Right atrium auricular region (tissue), 2 donors: ENCODE data around the gene SUPT6H. TPM values are rescaled to one million over a fixed set of nuclear protein-coding genes. Genes with fewer than 3 reads are reported as not detected.

Experiments
- DNase-seq: peaks from one replicate; pipeline ENCODE4 v3.0.0-alpha.2; 2019; ENCODE audit warnings: low spot score
- H3K27ac ChIP-seq, 2 donors: fragments of 200-600 bp; sonication (generic); 1 replicate in 1 of 2; 2 replicates in 1 of 2; pipeline ENCODE4 v1.5.1; 2016 to 2019
- H3K27me3 ChIP-seq, 2 donors: fragments of 200-600 bp; sonication (generic); one replicate each; pipeline versions ENCODE4 v1.5.1 to v1.6.0; 2017 to 2019
- H3K36me3 ChIP-seq: fragments of 200-600 bp; sonication (generic); one replicate; pipeline ENCODE4 v1.5.1; 2016
- H3K4me1 ChIP-seq, 2 donors: fragments of 200-600 bp; sonication (generic); one replicate each; pipeline versions ENCODE4 v1.5.1 to v1.6.0; 2017 to 2019
- H3K4me3 ChIP-seq, 2 donors: fragments of 200-600 bp; sonication (generic); 1 replicate in 1 of 2; 2 replicates in 1 of 2; pipeline ENCODE4 v1.5.1; 2017 to 2019; ENCODE audit warnings: mild to moderate bottlenecking in 1 of 2, moderate library complexity in 1 of 2
- H3K9me3 ChIP-seq, 2 donors: fragments of 200-600 bp; sonication (generic); one replicate each; pipeline ENCODE4 v1.5.1; 2019
- CTCF ChIP-seq, 2 donors: fragments of 200-600 bp; sonication (generic); IDR thresholded peaks; one replicate each; pipeline ENCODE4 v1.5.1; 2019; ENCODE audit warnings: antibody characterized with exemption in 2 of 2
- total RNA-seq, 2 donors: library from RNA; depleted of rRNA; stranded (reverse); fragments of >200 nt; gene quantifications; one replicate each; pipeline ENCODE4 v1.1.0, GENCODE V29; 2016

The SUPT6H gene
- total RNA-seq, 2 donors from 2014 or later = 28.5 to 45.4 TPM

GRCh38 chr17:28616281-28616680 lies 45.7 kb upstream of the SUPT6H start:
- Histone ChIP-seq H3K4me1 (no peaks in the 10 kb centered on the region), H3K4me3 (no peak overlapping the region), H3K27me3 (no peaks in the 10 kb centered on the region), H3K27ac (no peak overlapping the region), H3K9me3 (no peaks in the 10 kb centered on the region), H3K36me3 (peaks cover 73% of the 10 kb centered on the region)
- no peak for TF ChIP-seq CTCF (IDR thresholded peaks at IDR 0.05)
- no peak for DNase-seq

GRCh38 chr17:28618464-28618863 lies 43.5 kb upstream of the SUPT6H start:
- H3K27ac ChIP-seq = no peak overlapping the region
- H3K4me1 ChIP-seq = peaks cover 0 to under 1% of the 10 kb centered on the region in 2 donors
- TF ChIP-seq CTCF (IDR thresholded peaks at IDR 0.05) = no peak
- no peaks in the 10 kb centered on the region for H3K9me3 ChIP-seq
- H3K4me3 ChIP-seq = no peak overlapping the region
- no peaks in the 10 kb centered on the region for H3K27me3 ChIP-seq
- no peak for DNase-seq
- H3K36me3 ChIP-seq = peaks cover 87% of the 10 kb centered on the region

GRCh38 chr17:28620010-28620409 lies 42.0 kb upstream of the SUPT6H start:
- no peak overlapping the region for H3K27ac ChIP-seq
- H3K36me3 ChIP-seq = peaks cover 87% of the 10 kb centered on the region
- H3K27me3 ChIP-seq = no peaks in the 10 kb centered on the region
- H3K9me3 ChIP-seq = no peaks in the 10 kb centered on the region
- no peak overlapping the region for H3K4me3 ChIP-seq
- no peak for TF ChIP-seq CTCF (IDR thresholded peaks at IDR 0.05)
- H3K4me1 ChIP-seq = peaks cover 0 to 6% of the 10 kb centered on the region in 2 donors
- no peak for DNase-seq

GRCh38 chr17:28622186-28622585 lies 39.8 kb upstream of the SUPT6H start:
- Histone ChIP-seq H3K27me3 (no peaks in the 10 kb centered on the region), H3K36me3 (peaks cover 66% of the 10 kb centered on the region), H3K4me1 (peaks cover 0 to 6% of the 10 kb centered on the region in 2 donors), H3K4me3 (no peak overlapping the region), H3K27ac (no peak overlapping the region), H3K9me3 (no peaks in the 10 kb centered on the region)
- DNase-seq = no peak
- no peak for TF ChIP-seq CTCF (IDR thresholded peaks at IDR 0.05)

- no peaks in the 10 kb centered on the region for H3K27me3 ChIP-seq
- no peak for TF ChIP-seq CTCF (IDR thresholded peaks at IDR 0.05)
- H3K36me3 ChIP-seq = peaks cover 65% of the 10 kb centered on the region
- H3K4me1 ChIP-seq = peaks cover 0 to 6% of the 10 kb centered on the region in 2 donors
- H3K4me3 ChIP-seq = no peak overlapping the region
- peak overlapping the region in 1 of 2 donors; percentile 3 for H3K27ac ChIP-seq
- H3K9me3 ChIP-seq = no peaks in the 10 kb centered on the region
- no peak for DNase-seq
Observed at GRCh38 chr17:28623696-28624095, 38.3 kb upstream of the SUPT6H start.

GRCh38 chr17:28624148-28624547 lies 37.9 kb upstream of the SUPT6H start:
- peak overlapping the region in 1 of 2 donors; percentile 3 for H3K27ac ChIP-seq
- no peaks in the 10 kb centered on the region for H3K9me3 ChIP-seq
- peaks cover 64% of the 10 kb centered on the region for H3K36me3 ChIP-seq
- no peak for DNase-seq
- TF ChIP-seq CTCF (IDR thresholded peaks at IDR 0.05) = no peak
- H3K4me1 ChIP-seq = peaks cover 0 to 6% of the 10 kb centered on the region in 2 donors
- H3K4me3 ChIP-seq = no peak overlapping the region
- H3K27me3 ChIP-seq = no peaks in the 10 kb centered on the region
